Measurements from ENCODE around the gene SHISAL1. TPM values are rescaled to one million over a fixed set of nuclear protein-coding genes. Genes with fewer than 3 reads are reported as not detected.

SHISAL1 gene
- total and polyA plus RNA-seq, 2 donors (not counting 1 experiment from before 2014, with no cell fraction given): not detected

GRCh38 chr22:44254811-44255210 lies 57.9 kb downstream of the SHISAL1 start:
- TF ChIP-seq CTCF (IDR thresholded peaks at IDR 0.05): no peak
- no peak for TF ChIP-seq EZH2 (IDR thresholded peaks at IDR 0.05; ENCODE audit: borderline replicate concordance, insufficient read depth, low read depth, low read length, poor library complexity, severe bottlenecking)
- Histone ChIP-seq H3K9ac (ENCODE audit: low read length) (no peak overlapping the region), H2AFZ (ENCODE audit: insufficient read depth, low read depth, low read length, poor library complexity, severe bottlenecking) (no peak overlapping the region), H4K20me1 (ENCODE audit: control insufficient read depth, insufficient read depth, low read length, poor library complexity, severe bottlenecking) (no peaks in the 10 kb centered on the region), H3K4me3 (ENCODE audit: control extremely low read depth in 1 of 5, extremely low read depth in 1 of 5, insufficient read depth in 1 of 5, low read depth in 2 of 5, low read length in 4 of 5) (no peak overlapping the region), H3K79me2 (ENCODE audit: control insufficient read depth, insufficient read depth, low read length) (no peaks in the 10 kb centered on the region), H3K4me2 (replicated peaks; ENCODE audit: low read depth, low read length, poor library complexity, severe bottlenecking) (no peak overlapping the region), H3K27ac (ENCODE audit: low read length in 2 of 2) (no peak overlapping the region), H3K36me3 (replicated peaks in 1 of 2; ENCODE audit: control extremely low read depth in 1 of 2, control insufficient read depth in 1 of 2, extremely low read depth in 1 of 2, insufficient read depth in 2 of 2, low read length in 1 of 2) (no peaks in the 10 kb centered on the region), H3K27me3 (replicated peaks in 1 of 4; ENCODE audit: control extremely low read depth in 1 of 4, control insufficient read depth in 3 of 4, insufficient read depth in 4 of 4, low read length in 3 of 4) (peaks cover 0 to 2% (median 0%) of the 10 kb centered on the region in 4 experiments), H3K9me3 (ENCODE audit: control extremely low read depth in 1 of 3, control insufficient read depth in 2 of 3, insufficient read depth in 1 of 3, low read length in 2 of 3) (peaks cover 0 to 5% (median 4%) of the 10 kb centered on the region in 3 donors), H3K4me1 (ENCODE audit: control insufficient read depth in 2 of 2, insufficient read depth in 2 of 2, low read length in 2 of 2) (no peaks in the 10 kb centered on the region)
- WGBS (ENCODE audit: insufficient coverage): 100% methylated on average over 1 of the region's 2 CpGs
- no peaks in the 10 kb centered on the region for H3K4me1 Mint-ChIP-seq
- no peak overlapping the region for H3K4me3 Mint-ChIP-seq
- ChIA-PET CTCF (no interaction called here), POLR2A (no interaction called here)
- no peak for DNase-seq
- H3K27ac Mint-ChIP-seq: no peak overlapping the region
- ATAC-seq (ENCODE audit: low read depth): no peak
- intact Hi-C loops (cut with micrococcal nuclease): loop anchor here (10.0 kb wide), 1 partner anchor 80 kb away; no protein-coding TSS in a partner anchor
- peaks cover 3% of the 10 kb centered on the region for H3K9me3 Mint-ChIP-seq (ENCODE audit: insufficient read depth)
- H3K27me3 Mint-ChIP-seq: peaks cover 33% of the 10 kb centered on the region

GRCh38 chr22:44249376-44250147 lies 63.2 kb downstream of the SHISAL1 start:
- intact Hi-C loops (cut with micrococcal nuclease): loop anchor here (10.0 kb wide), 1 partner anchor 75 kb away; no protein-coding TSS in a partner anchor
- Histone ChIP-seq H3K4me3 (ENCODE audit: control extremely low read depth in 1 of 5, extremely low read depth in 1 of 5, insufficient read depth in 1 of 5, low read depth in 2 of 5, low read length in 4 of 5) (no peak overlapping the region), H3K36me3 (replicated peaks in 1 of 2; ENCODE audit: control extremely low read depth in 1 of 2, control insufficient read depth in 1 of 2, extremely low read depth in 1 of 2, insufficient read depth in 2 of 2, low read length in 1 of 2) (no peaks in the 10 kb centered on the region), H3K9me3 (ENCODE audit: control extremely low read depth in 1 of 3, control insufficient read depth in 2 of 3, insufficient read depth in 1 of 3, low read length in 2 of 3) (peaks cover 0 to 21% (median 9%) of the 10 kb centered on the region in 3 donors), H3K27me3 (replicated peaks in 1 of 4; ENCODE audit: control extremely low read depth in 1 of 4, control insufficient read depth in 3 of 4, insufficient read depth in 4 of 4, low read length in 3 of 4) (peaks cover 0 to 5% (median 2%) of the 10 kb centered on the region in 4 experiments), H3K27ac (ENCODE audit: low read length in 2 of 2) (no peak overlapping the region), H2AFZ (ENCODE audit: insufficient read depth, low read depth, low read length, poor library complexity, severe bottlenecking) (no peak overlapping the region), H3K4me2 (replicated peaks; ENCODE audit: low read depth, low read length, poor library complexity, severe bottlenecking) (no peak overlapping the region), H3K9ac (ENCODE audit: low read length) (no peak overlapping the region), H3K4me1 (ENCODE audit: control insufficient read depth in 2 of 2, insufficient read depth in 2 of 2, low read length in 2 of 2) (no peaks in the 10 kb centered on the region), H3K79me2 (ENCODE audit: control insufficient read depth, insufficient read depth, low read length) (no peaks in the 10 kb centered on the region), H4K20me1 (ENCODE audit: control insufficient read depth, insufficient read depth, low read length, poor library complexity, severe bottlenecking) (no peaks in the 10 kb centered on the region)
- CTCF ChIA-PET: no interaction called here
- H3K27ac Mint-ChIP-seq: no peak overlapping the region
- no peak overlapping the region for H3K4me3 Mint-ChIP-seq
- H3K4me1 Mint-ChIP-seq: no peaks in the 10 kb centered on the region
- 84% methylated on average over 4 of the region's 12 CpGs for WGBS (ENCODE audit: insufficient coverage)
- ATAC-seq (ENCODE audit: low read depth) (no peak), DNase-seq (no peak)
- peaks cover 31% of the 10 kb centered on the region for H3K27me3 Mint-ChIP-seq
- POLR2A ChIA-PET: no interaction called here
- TF ChIP-seq EZH2 (IDR thresholded peaks at IDR 0.05; ENCODE audit: borderline replicate concordance, insufficient read depth, low read depth, low read length, poor library complexity, severe bottlenecking) (no peak), CTCF (IDR thresholded peaks at IDR 0.05) (no peak)
- peaks cover 5% of the 10 kb centered on the region for H3K9me3 Mint-ChIP-seq (ENCODE audit: insufficient read depth)
